ENCODE measurements around the gene ABCC9.

ABCC9 gene

DNA sequence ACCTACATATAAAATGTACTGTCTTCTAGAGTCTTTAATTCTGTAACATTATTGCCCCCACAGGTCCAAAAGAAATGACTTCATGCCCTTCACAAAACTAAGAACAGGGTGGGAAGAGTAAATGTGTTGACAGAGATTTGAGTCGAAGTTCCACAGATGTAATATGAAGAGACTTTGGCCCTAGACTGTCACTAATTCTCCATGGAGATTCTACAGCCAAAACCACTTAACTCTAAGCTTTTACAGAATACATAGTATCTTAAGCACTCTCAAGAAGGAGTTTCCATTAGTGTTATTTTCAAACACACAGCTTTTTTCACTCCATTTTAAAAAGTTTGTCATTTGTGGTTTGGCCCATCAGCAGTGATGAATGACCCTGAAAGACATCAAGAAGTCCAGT, 56.3 kb downstream of the ABCC9 start:
- no CpG with 5 or more reads among the region's 1 CpG for WGBS (ENCODE audit: insufficient coverage)
- CTCF ChIA-PET, result no interaction called here
- Histone ChIP-seq H3K9me3 (ENCODE audit: control extremely low read depth in 1 of 5, control insufficient read depth in 4 of 5, insufficient read depth in 2 of 5, low read depth in 1 of 5, low read length in 4 of 5) (no peaks in the 10 kb centered on the region), H3K27ac (ENCODE audit: insufficient read depth in 1 of 2, low read depth in 1 of 2, low read length in 2 of 2, poor library complexity in 1 of 2, severe bottlenecking in 2 of 2) (no peak overlapping the region), H3K27me3 (replicated peaks in 2 of 5; ENCODE audit: control insufficient read depth in 4 of 5, insufficient read depth in 5 of 5, low read length in 4 of 5) (no peaks in the 10 kb centered on the region), H3K36me3 (ENCODE audit: control insufficient read depth in 4 of 4, insufficient read depth in 4 of 4, low read length in 3 of 4) (no peaks in the 10 kb centered on the region), H3K4me3 (ENCODE audit: control insufficient read depth in 1 of 7, extremely low read depth in 1 of 7, insufficient read depth in 4 of 7, low read depth in 2 of 7, low read length in 6 of 7) (no peak overlapping the region), H3K4me1 (ENCODE audit: control extremely low read depth in 1 of 4, control insufficient read depth in 4 of 4, insufficient read depth in 4 of 4, low read length in 3 of 4) (no peaks in the 10 kb centered on the region)
- POLR2A ChIA-PET, result no interaction called here
- DNase-seq, result no peak

- Histone ChIP-seq H3K4me1 (ENCODE audit: control extremely low read depth in 1 of 4, control insufficient read depth in 4 of 4, insufficient read depth in 4 of 4, low read length in 3 of 4) (no peaks in the 10 kb centered on the region), H3K36me3 (ENCODE audit: control insufficient read depth in 4 of 4, insufficient read depth in 4 of 4, low read length in 3 of 4) (no peaks in the 10 kb centered on the region), H3K4me3 (ENCODE audit: control insufficient read depth in 1 of 7, extremely low read depth in 1 of 7, insufficient read depth in 4 of 7, low read depth in 2 of 7, low read length in 6 of 7) (no peak overlapping the region), H3K27ac (ENCODE audit: insufficient read depth in 1 of 2, low read depth in 1 of 2, low read length in 2 of 2, poor library complexity in 1 of 2, severe bottlenecking in 2 of 2) (no peak overlapping the region), H3K27me3 (replicated peaks in 2 of 5; ENCODE audit: control insufficient read depth in 4 of 5, insufficient read depth in 5 of 5, low read length in 4 of 5) (no peaks in the 10 kb centered on the region), H3K9me3 (ENCODE audit: control extremely low read depth in 1 of 5, control insufficient read depth in 4 of 5, insufficient read depth in 2 of 5, low read depth in 1 of 5, low read length in 4 of 5) (no peaks in the 10 kb centered on the region)
- ChIA-PET CTCF (no interaction called here), POLR2A (no interaction called here)
- DNase-seq, result no peak
- no CpG with 5 or more reads among the region's 4 CpGs for WGBS (ENCODE audit: insufficient coverage)
Measured at GRCh38 chr12:21882635-21883034, 58.6 kb downstream of the ABCC9 start.

- Histone ChIP-seq H3K27ac (ENCODE audit: insufficient read depth in 1 of 2, low read depth in 1 of 2, low read length in 2 of 2, poor library complexity in 1 of 2, severe bottlenecking in 2 of 2) (no peak overlapping the region), H3K9me3 (ENCODE audit: control extremely low read depth in 1 of 5, control insufficient read depth in 4 of 5, insufficient read depth in 2 of 5, low read depth in 1 of 5, low read length in 4 of 5) (no peaks in the 10 kb centered on the region), H3K4me3 (ENCODE audit: control insufficient read depth in 1 of 7, extremely low read depth in 1 of 7, insufficient read depth in 4 of 7, low read depth in 2 of 7, low read length in 6 of 7) (no peak overlapping the region), H3K36me3 (ENCODE audit: control insufficient read depth in 4 of 4, insufficient read depth in 4 of 4, low read length in 3 of 4) (no peaks in the 10 kb centered on the region), H3K27me3 (replicated peaks in 2 of 5; ENCODE audit: control insufficient read depth in 4 of 5, insufficient read depth in 5 of 5, low read length in 4 of 5) (peaks cover 0 to 2% (median 0%) of the 10 kb centered on the region in 5 experiments), H3K4me1 (ENCODE audit: control extremely low read depth in 1 of 4, control insufficient read depth in 4 of 4, insufficient read depth in 4 of 4, low read length in 3 of 4) (no peaks in the 10 kb centered on the region)
- WGBS (ENCODE audit: insufficient coverage), result 85% methylated on average over 3 of the region's 4 CpGs
- no peak for DNase-seq
- CTCF ChIA-PET, result no interaction called here
- POLR2A ChIA-PET, result no interaction called here
Measured at GRCh38 chr12:21881965-21882364, 59.3 kb downstream of the ABCC9 start.

- ChIA-PET CTCF (no interaction called here), POLR2A (no interaction called here)
- H3K9me3 ChIP-seq (ENCODE audit: control extremely low read depth in 1 of 5, control insufficient read depth in 4 of 5, insufficient read depth in 2 of 5, low read depth in 1 of 5, low read length in 4 of 5), result no peaks in the 10 kb centered on the region
- H3K36me3 ChIP-seq (ENCODE audit: control insufficient read depth in 4 of 4, insufficient read depth in 4 of 4, low read length in 3 of 4), result no peaks in the 10 kb centered on the region
- H3K27ac ChIP-seq (ENCODE audit: insufficient read depth in 1 of 2, low read depth in 1 of 2, low read length in 2 of 2, poor library complexity in 1 of 2, severe bottlenecking in 2 of 2), result no peak overlapping the region
- no peak for DNase-seq
- no peak overlapping the region for H3K4me3 ChIP-seq (ENCODE audit: control insufficient read depth in 1 of 7, extremely low read depth in 1 of 7, insufficient read depth in 4 of 7, low read depth in 2 of 7, low read length in 6 of 7)
- WGBS (ENCODE audit: insufficient coverage), result 86% methylated on average over 1 of the region's 1 CpG
- H3K4me1 ChIP-seq (ENCODE audit: control extremely low read depth in 1 of 4, control insufficient read depth in 4 of 4, insufficient read depth in 4 of 4, low read length in 3 of 4), result no peaks in the 10 kb centered on the region
- peaks cover 0 to 2% (median 0%) of the 10 kb centered on the region in 5 experiments for H3K27me3 ChIP-seq (replicated peaks in 2 of 5; ENCODE audit: control insufficient read depth in 4 of 5, insufficient read depth in 5 of 5, low read length in 4 of 5)
Measured at GRCh38 chr12:21879312-21879711, 61.9 kb downstream of the ABCC9 start.

DNA sequence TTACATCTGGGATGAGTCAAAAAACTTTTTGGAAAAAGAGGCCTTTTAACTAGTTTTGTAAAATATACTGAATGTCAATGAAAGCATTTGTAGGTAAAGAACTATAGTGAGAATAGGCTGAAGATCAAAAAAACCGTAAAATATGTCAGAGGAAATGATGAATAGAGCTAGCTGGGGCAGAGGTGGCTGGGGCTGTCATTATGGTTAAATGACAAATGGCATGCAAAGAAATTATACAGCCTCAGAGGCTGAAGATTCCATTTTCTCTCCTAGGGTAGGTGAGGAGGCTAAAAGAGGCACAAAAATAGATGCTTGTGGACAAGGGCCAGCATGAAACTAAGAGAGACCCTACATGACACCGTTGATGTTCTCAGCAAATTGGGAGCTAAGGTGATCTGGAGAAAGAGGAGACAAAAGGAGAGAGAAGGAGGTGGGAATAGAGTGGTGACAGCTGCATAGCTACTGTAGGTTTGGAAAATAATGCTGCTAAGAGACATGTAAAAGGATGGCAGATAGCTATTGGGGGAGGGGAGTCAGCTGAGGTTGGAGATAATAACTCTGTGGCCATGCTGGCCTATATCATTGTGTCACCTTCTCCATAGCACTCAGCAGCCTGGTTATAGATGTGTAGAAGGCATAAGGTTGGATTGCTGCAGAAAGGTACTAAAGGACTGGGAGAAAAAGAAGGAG, 63.8 kb downstream of the ABCC9 start:
- CTCF ChIA-PET, result no interaction called here
- DNase-seq, result no peak
- peaks cover 0 to 1% (median 0%) of the 10 kb centered on the region in 5 experiments for H3K9me3 ChIP-seq (ENCODE audit: control extremely low read depth in 1 of 5, control insufficient read depth in 4 of 5, insufficient read depth in 2 of 5, low read depth in 1 of 5, low read length in 4 of 5)
- no peaks in the 10 kb centered on the region for H3K36me3 ChIP-seq (ENCODE audit: control insufficient read depth in 4 of 4, insufficient read depth in 4 of 4, low read length in 3 of 4)
- H3K27me3 ChIP-seq (replicated peaks in 2 of 5; ENCODE audit: control insufficient read depth in 4 of 5, insufficient read depth in 5 of 5, low read length in 4 of 5), result peaks cover 0 to 2% (median 0%) of the 10 kb centered on the region in 5 experiments
- 86% methylated on average over 2 of the region's 2 CpGs for WGBS (ENCODE audit: insufficient coverage)
- POLR2A ChIA-PET, result no interaction called here
- no peak overlapping the region for H3K4me3 ChIP-seq (ENCODE audit: control insufficient read depth in 1 of 7, extremely low read depth in 1 of 7, insufficient read depth in 4 of 7, low read depth in 2 of 7, low read length in 6 of 7)
- no peaks in the 10 kb centered on the region for H3K4me1 ChIP-seq (ENCODE audit: control extremely low read depth in 1 of 4, control insufficient read depth in 4 of 4, insufficient read depth in 4 of 4, low read length in 3 of 4)
- H3K27ac ChIP-seq (ENCODE audit: insufficient read depth in 1 of 2, low read depth in 1 of 2, low read length in 2 of 2, poor library complexity in 1 of 2, severe bottlenecking in 2 of 2), result no peak overlapping the region

DNA sequence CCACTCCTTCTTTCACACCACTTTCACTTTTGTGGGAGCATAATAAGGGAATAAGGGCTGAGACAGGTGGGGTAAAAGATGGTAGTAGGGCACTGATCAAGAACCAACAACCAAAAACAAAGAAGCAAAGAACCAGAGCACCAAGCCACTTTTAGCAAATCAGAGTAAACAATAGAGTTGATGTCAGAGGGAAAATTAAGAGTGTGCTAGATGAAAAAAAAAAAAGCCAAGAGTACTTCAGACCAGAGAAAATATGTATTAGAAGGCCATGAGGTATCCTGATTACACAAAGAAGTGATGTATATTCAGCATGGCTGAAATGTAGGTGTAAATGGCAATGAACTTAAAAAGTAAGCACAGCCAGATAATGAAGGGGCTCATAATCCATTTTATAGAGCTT, 75.4 kb downstream of the ABCC9 start:
- Histone ChIP-seq H3K4me3 (ENCODE audit: control insufficient read depth in 1 of 7, extremely low read depth in 1 of 7, insufficient read depth in 4 of 7, low read depth in 2 of 7, low read length in 6 of 7) (no peak overlapping the region), H3K4me1 (ENCODE audit: control extremely low read depth in 1 of 4, control insufficient read depth in 4 of 4, insufficient read depth in 4 of 4, low read length in 3 of 4) (no peaks in the 10 kb centered on the region), H3K9me3 (ENCODE audit: control extremely low read depth in 1 of 5, control insufficient read depth in 4 of 5, insufficient read depth in 2 of 5, low read depth in 1 of 5, low read length in 4 of 5) (peaks cover 0 to 4% (median 0%) of the 10 kb centered on the region in 5 experiments), H3K27me3 (replicated peaks in 2 of 5; ENCODE audit: control insufficient read depth in 4 of 5, insufficient read depth in 5 of 5, low read length in 4 of 5) (no peaks in the 10 kb centered on the region), H3K27ac (ENCODE audit: insufficient read depth in 1 of 2, low read depth in 1 of 2, low read length in 2 of 2, poor library complexity in 1 of 2, severe bottlenecking in 2 of 2) (no peak overlapping the region), H3K36me3 (ENCODE audit: control insufficient read depth in 4 of 4, insufficient read depth in 4 of 4, low read length in 3 of 4) (no peaks in the 10 kb centered on the region)
- ChIA-PET POLR2A (no interaction called here), CTCF (no interaction called here)
- DNase-seq, result no peak

DNA sequence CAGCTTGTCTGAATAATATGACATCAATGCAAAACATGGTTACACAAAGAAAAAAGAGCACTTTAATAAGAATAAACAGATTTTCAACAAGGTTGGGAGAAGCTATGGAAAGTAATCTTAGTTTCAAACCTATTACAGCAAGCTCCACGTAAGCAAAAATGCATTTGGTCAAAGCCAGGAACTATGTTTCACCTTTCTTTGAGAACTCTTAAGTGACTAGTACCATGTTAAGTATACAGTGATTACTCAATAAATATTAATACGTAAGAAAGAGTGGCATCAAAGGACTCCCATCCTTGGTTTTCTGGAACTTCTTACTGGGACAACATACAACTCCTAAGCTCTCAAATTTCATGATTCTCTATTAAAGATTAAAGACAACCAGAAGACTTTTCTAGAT, 80.7 kb downstream of the ABCC9 start:
- ChIA-PET POLR2A (no interaction called here), CTCF (no interaction called here)
- 80% methylated on average over 1 of the region's 2 CpGs for WGBS (ENCODE audit: insufficient coverage)
- no peaks in the 10 kb centered on the region for H3K36me3 ChIP-seq (ENCODE audit: control insufficient read depth in 4 of 4, insufficient read depth in 4 of 4, low read length in 3 of 4)
- no peak overlapping the region for H3K4me3 ChIP-seq (ENCODE audit: control insufficient read depth in 1 of 7, extremely low read depth in 1 of 7, insufficient read depth in 4 of 7, low read depth in 2 of 7, low read length in 6 of 7)
- no peak for DNase-seq
- no peaks in the 10 kb centered on the region for H3K9me3 ChIP-seq (ENCODE audit: control extremely low read depth in 1 of 5, control insufficient read depth in 4 of 5, insufficient read depth in 2 of 5, low read depth in 1 of 5, low read length in 4 of 5)
- H3K4me1 ChIP-seq (ENCODE audit: control extremely low read depth in 1 of 4, control insufficient read depth in 4 of 4, insufficient read depth in 4 of 4, low read length in 3 of 4), result no peaks in the 10 kb centered on the region
- no peaks in the 10 kb centered on the region for H3K27me3 ChIP-seq (replicated peaks in 2 of 5; ENCODE audit: control insufficient read depth in 4 of 5, insufficient read depth in 5 of 5, low read length in 4 of 5)
- no peak overlapping the region for H3K27ac ChIP-seq (ENCODE audit: insufficient read depth in 1 of 2, low read depth in 1 of 2, low read length in 2 of 2, poor library complexity in 1 of 2, severe bottlenecking in 2 of 2)
